Mesendoderm (in vitro differentiated cells): ENCODE data around the gene CCDC175.

Experiments
- DNase-seq: peaks from one replicate; pipeline ENCODE4 v3.0.0; 2013
- H2AK5ac ChIP-seq: 2 replicates; pipeline ENCODE4 v1.6.1; 2013; ENCODE audit warnings: low read length, inconsistent platforms
- H2BK120ac ChIP-seq: 2 replicates; pipeline ENCODE4 v1.6.1; 2013; ENCODE audit warnings: low read depth, mild to moderate bottlenecking, low read length, moderate library complexity, mixed read lengths
- H2BK15ac ChIP-seq: replicated peaks from 2 replicates; pipeline ENCODE4 v1.6.1; 2013; ENCODE audit warnings: low read depth, mild to moderate bottlenecking, moderate library complexity
- H2BK5ac ChIP-seq: 2 replicates; pipeline ENCODE4 v1.6.1; 2013; ENCODE audit warnings: low read length, inconsistent platforms
- H3K18ac ChIP-seq: 2 replicates; pipeline ENCODE4 v1.6.1; 2013; ENCODE audit warnings: mild to moderate bottlenecking, low read length, mixed read lengths
- H3K23ac ChIP-seq: one replicate; pipeline ENCODE4 v1.6.1; 2013; ENCODE audit warnings: low read length
- H3K27ac ChIP-seq: 2 replicates; pipeline ENCODE4 v1.5.1; 2013; ENCODE audit warnings: low read depth, mild to moderate bottlenecking, inconsistent platforms, low read length, moderate library complexity
- H3K27me3 ChIP-seq: 2 replicates; pipeline ENCODE4 v1.6.1; 2013; ENCODE audit warnings: low read length, control low read depth, mild to moderate bottlenecking, inconsistent platforms; ENCODE audit not compliant: insufficient read depth, poor library complexity
- H3K36me3 ChIP-seq: 2 replicates; pipeline ENCODE4 v1.6.1; 2013; ENCODE audit warnings: low read length, inconsistent platforms; ENCODE audit not compliant: control insufficient read depth, insufficient read depth
- H3K4ac ChIP-seq: one replicate; pipeline ENCODE4 v1.6.1; 2013; ENCODE audit warnings: low read depth, mild to moderate bottlenecking, low read length, moderate library complexity
- H3K4me1 ChIP-seq: 2 replicates; pipeline ENCODE4 v1.6.1; 2013; ENCODE audit warnings: low read depth, low read length, inconsistent platforms; ENCODE audit not compliant: control insufficient read depth
- H3K4me2 ChIP-seq: 2 replicates; pipeline ENCODE4 v1.6.1; 2013; ENCODE audit warnings: low read length
- H3K4me3 ChIP-seq: 2 replicates; pipeline ENCODE4 v1.5.1; 2013; ENCODE audit warnings: mild to moderate bottlenecking, low read length
- H3K56ac ChIP-seq: one replicate; pipeline ENCODE4 v1.6.1; 2013; ENCODE audit warnings: low read length
- H3K79me1 ChIP-seq: 2 replicates; pipeline ENCODE4 v1.6.1; 2013; ENCODE audit warnings: low read length, inconsistent platforms
- H3K79me2 ChIP-seq: 2 replicates; pipeline ENCODE4 v1.6.1; 2013; ENCODE audit warnings: mild to moderate bottlenecking, low read length; ENCODE audit not compliant: control insufficient read depth, insufficient read depth
- H3K9ac ChIP-seq: 2 replicates; pipeline ENCODE4 v1.6.1; 2013; ENCODE audit warnings: low read length, inconsistent platforms
- H4K5ac ChIP-seq: one replicate; pipeline ENCODE4 v1.6.1; 2013; ENCODE audit warnings: low read length
- H4K8ac ChIP-seq: one replicate; pipeline ENCODE4 v1.6.1; 2013; ENCODE audit warnings: low read depth, mild to moderate bottlenecking, control low read depth, low read length, moderate library complexity
- WGBS: extraction: QIAGEN DNeasy Blood & Tissue Kit; methylation state at CpG from one replicate; pipeline ENCODE4 v1.1.7; 2013; ENCODE audit warnings: low lambda C conversion rate, missing lambda C conversion rate; ENCODE audit not compliant: insufficient coverage; ENCODE audit errors: extremely low coverage; 5-methylcytosine and 5-hydroxymethylcytosine counted together

CCDC175 gene

GRCh38 chr14:59464486-59465315 lies 111.9 kb downstream of the CCDC175 start:
- Histone ChIP-seq H2BK5ac (no peak overlapping the region), H3K56ac (peak overlapping the region; percentile 73), H3K79me1 (no peaks in the 10 kb centered on the region), H3K18ac (no peak overlapping the region), H3K27me3 (peaks cover 2% of the 10 kb centered on the region), H3K4me2 (peak overlapping the region; percentile 89), H4K8ac (no peak overlapping the region), H2BK120ac (no peak overlapping the region), H2AK5ac (no peak overlapping the region), H3K36me3 (no peaks in the 10 kb centered on the region), H2BK15ac (no peak overlapping the region), H3K79me2 (no peaks in the 10 kb centered on the region), H3K4me3 (peak overlapping the region; percentile 48), H3K4me1 (no peaks in the 10 kb centered on the region), H3K4ac (no peak overlapping the region), H3K23ac (no peak overlapping the region), H3K27ac (no peak overlapping the region), H3K9ac (peak overlapping the region; percentile 72), H4K5ac (no peak overlapping the region)
- DNase-seq: peak; percentile 81
- WGBS: no CpG with 5 or more reads among the region's 105 CpGs

- H4K8ac ChIP-seq: no peak overlapping the region
- H3K23ac ChIP-seq: peak overlapping the region; percentile 3
- no peaks in the 10 kb centered on the region for H3K4me1 ChIP-seq
- H2AK5ac ChIP-seq: no peak overlapping the region
- no peaks in the 10 kb centered on the region for H3K79me2 ChIP-seq
- H3K36me3 ChIP-seq: no peaks in the 10 kb centered on the region
- no peak overlapping the region for H2BK15ac ChIP-seq
- H3K18ac ChIP-seq: no peak overlapping the region
- H4K5ac ChIP-seq: no peak overlapping the region
- H3K4me2 ChIP-seq: peak overlapping the region; percentile 89
- H2BK120ac ChIP-seq: no peak overlapping the region
- H3K27ac ChIP-seq: no peak overlapping the region
- H3K79me1 ChIP-seq: no peaks in the 10 kb centered on the region
- no peak overlapping the region for H3K4ac ChIP-seq
- peak overlapping the region; percentile 73 for H3K56ac ChIP-seq
- peak overlapping the region; percentile 72 for H3K9ac ChIP-seq
- H3K27me3 ChIP-seq: peaks cover 2% of the 10 kb centered on the region
- DNase-seq: peak; percentile 39
- no CpG with 5 or more reads among the region's 60 CpGs for WGBS
- no peak overlapping the region for H3K4me3 ChIP-seq
- H2BK5ac ChIP-seq: no peak overlapping the region
Measured at GRCh38 chr14:59463787-59464485, 112.7 kb downstream of the CCDC175 start.

- H4K8ac ChIP-seq: no peak overlapping the region
- no peak overlapping the region for H3K27ac ChIP-seq
- H3K79me2 ChIP-seq: no peaks in the 10 kb centered on the region
- no peaks in the 10 kb centered on the region for H3K79me1 ChIP-seq
- H3K4me2 ChIP-seq: no peak overlapping the region
- H3K23ac ChIP-seq: no peak overlapping the region
- H3K18ac ChIP-seq: no peak overlapping the region
- no peak overlapping the region for H4K5ac ChIP-seq
- no peak overlapping the region for H3K4me3 ChIP-seq
- no peak overlapping the region for H3K4ac ChIP-seq
- H2BK15ac ChIP-seq: no peak overlapping the region
- WGBS: no CpG with 5 or more reads among the region's 1 CpG
- H2BK5ac ChIP-seq: no peak overlapping the region
- DNase-seq: no peak
- H3K4me1 ChIP-seq: no peaks in the 10 kb centered on the region
- H3K36me3 ChIP-seq: no peaks in the 10 kb centered on the region
- H2AK5ac ChIP-seq: no peak overlapping the region
- H3K56ac ChIP-seq: no peak overlapping the region
- H3K9ac ChIP-seq: no peak overlapping the region
- H2BK120ac ChIP-seq: no peak overlapping the region
- H3K27me3 ChIP-seq: peaks cover 2% of the 10 kb centered on the region
Measured at GRCh38 chr14:59461891-59462290, 114.7 kb downstream of the CCDC175 start.

DNA sequence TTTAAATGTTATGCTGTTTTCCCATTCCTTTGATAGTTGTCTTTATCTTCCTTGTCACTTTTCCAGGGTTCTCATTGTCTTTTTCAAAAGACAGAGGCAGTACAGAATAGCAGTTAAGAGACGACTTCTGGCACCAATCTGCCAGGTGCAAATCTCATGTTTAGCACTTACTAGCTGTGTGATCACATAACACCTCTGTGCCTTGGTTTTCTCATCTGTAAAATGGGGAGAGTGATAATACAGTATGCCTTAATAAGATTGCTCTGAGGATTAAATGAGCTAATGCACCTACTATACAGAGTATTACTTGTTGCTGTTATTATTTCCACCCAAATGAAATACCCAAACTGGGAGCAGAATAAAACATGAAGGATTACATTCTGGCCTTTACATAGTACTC lies 116.2 kb downstream of the CCDC175 start:
- no peak overlapping the region for H3K18ac ChIP-seq
- no peak overlapping the region for H2BK120ac ChIP-seq
- no peak for DNase-seq
- no peak overlapping the region for H2BK15ac ChIP-seq
- no peak overlapping the region for H4K8ac ChIP-seq
- H3K4me2 ChIP-seq: no peak overlapping the region
- no peaks in the 10 kb centered on the region for H3K36me3 ChIP-seq
- H3K79me1 ChIP-seq: no peaks in the 10 kb centered on the region
- no CpG with 5 or more reads among the region's 1 CpG for WGBS
- H3K4me3 ChIP-seq: no peak overlapping the region
- peaks cover 2% of the 10 kb centered on the region for H3K27me3 ChIP-seq
- no peak overlapping the region for H3K27ac ChIP-seq
- H3K56ac ChIP-seq: no peak overlapping the region
- no peaks in the 10 kb centered on the region for H3K4me1 ChIP-seq
- H4K5ac ChIP-seq: no peak overlapping the region
- H3K23ac ChIP-seq: no peak overlapping the region
- no peak overlapping the region for H3K4ac ChIP-seq
- no peak overlapping the region for H2AK5ac ChIP-seq
- no peak overlapping the region for H3K9ac ChIP-seq
- no peak overlapping the region for H2BK5ac ChIP-seq
- no peaks in the 10 kb centered on the region for H3K79me2 ChIP-seq

- Histone ChIP-seq H3K79me1 (no peaks in the 10 kb centered on the region), H3K4me1 (no peaks in the 10 kb centered on the region), H3K4me3 (no peak overlapping the region), H3K4me2 (no peak overlapping the region), H3K4ac (no peak overlapping the region), H3K9ac (no peak overlapping the region), H3K18ac (no peak overlapping the region), H4K5ac (no peak overlapping the region), H2BK5ac (no peak overlapping the region), H3K36me3 (no peaks in the 10 kb centered on the region), H3K79me2 (no peaks in the 10 kb centered on the region), H3K56ac (no peak overlapping the region), H3K23ac (no peak overlapping the region), H4K8ac (no peak overlapping the region), H2BK15ac (no peak overlapping the region), H2AK5ac (no peak overlapping the region), H3K27me3 (peaks cover 2% of the 10 kb centered on the region), H3K27ac (no peak overlapping the region), H2BK120ac (no peak overlapping the region)
- no CpG with 5 or more reads among the region's 2 CpGs for WGBS
- DNase-seq: no peak
Measured at GRCh38 chr14:59458486-59458885, 118.1 kb downstream of the CCDC175 start.
